Right renal cortex interstitium (tissue), 3 donors: Measurements from ENCODE around the gene ZNF814. TPM values are rescaled to one million over a fixed set of nuclear protein-coding genes. Genes with fewer than 3 reads are reported as not detected.
A peak's percentile ranks its signal among the peaks of the same experiment; 100 is the strongest.
"Not testable (repeated sequence)": the region's sequence is repeated elsewhere in the genome, so short reads cannot be mapped to it uniquely, and the experiment has no call there.

Source experiments
- DNase-seq, 3 donors: peaks; one replicate each; pipeline ENCODE4 v3.0.0-alpha.2; 2013; ENCODE audit warnings: low read depth in 3 of 3, low spot score in 2 of 3
- polyA plus RNA-seq, 3 donors: library from polyadenylated mRNA; unstranded; fragments of 120-200 nt; gene quantifications; one replicate each; pipeline ENCODE4 v1.2.1, GENCODE V29; 2013; ENCODE audit not compliant: insufficient read length in 3 of 3

ZNF814 gene
- polyA plus RNA-seq: 10 to 100 TPM; 52.9 to 54.8 (median 53.1) TPM

DNA sequence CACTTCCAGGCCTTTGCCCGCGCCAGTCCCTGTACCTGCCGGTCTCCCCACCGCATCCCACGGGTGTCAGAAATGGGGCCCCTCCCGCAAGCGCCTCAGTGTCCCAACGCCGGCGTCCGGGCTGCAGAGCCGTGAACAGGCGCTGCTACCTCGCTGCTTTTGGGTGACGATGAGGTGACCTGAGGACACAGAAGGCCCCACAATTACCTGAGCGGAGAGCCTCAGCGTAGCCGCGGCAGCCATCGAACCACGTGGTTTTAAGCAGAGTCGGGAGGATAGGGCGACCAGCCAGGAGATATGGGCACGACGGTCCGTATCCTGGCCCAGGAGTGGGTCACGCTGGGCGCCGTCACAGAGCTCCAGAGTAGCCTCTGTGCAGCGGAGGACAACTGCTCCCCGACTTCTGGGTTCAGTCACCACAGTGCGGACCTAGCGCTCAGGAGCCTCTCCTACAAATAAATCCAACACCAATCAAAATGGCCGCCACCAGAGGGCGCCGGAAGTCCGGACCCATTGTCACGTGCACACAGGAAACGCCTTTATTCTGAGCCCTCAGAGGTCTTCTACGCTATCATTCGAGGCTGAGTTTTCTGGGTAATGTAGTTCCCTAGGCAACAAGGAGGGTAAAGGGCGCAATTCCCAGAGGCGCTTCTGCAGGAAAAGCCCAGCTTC is at the start of gene ZNF814:
Gene ZNF814 (minus strand): TSS at position 478 of the 672 bp plus-strand sequence. CDS start 235 bp downstream, at position 243.
- peak; percentile 73 to 83 (median 81) for DNase-seq

DNA sequence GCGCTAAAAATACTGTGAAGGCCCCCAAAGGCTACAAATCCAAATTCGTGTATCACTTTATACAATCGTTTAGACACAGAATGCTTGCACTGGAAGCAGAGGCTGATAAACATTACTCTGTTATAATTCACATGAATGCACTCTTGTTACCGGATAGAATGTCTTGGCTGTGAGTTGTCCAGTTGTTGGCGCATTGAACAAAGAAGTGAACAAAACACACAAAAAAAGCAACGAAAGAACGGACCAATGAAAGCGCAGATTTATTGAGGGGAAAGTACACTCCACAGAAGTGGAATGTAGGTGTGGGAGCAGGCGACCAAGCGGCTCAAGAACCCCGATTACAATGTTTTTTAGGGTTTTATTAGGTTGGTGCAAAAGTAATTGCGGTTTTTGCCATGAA is 46.9 kb upstream of the ZNF814 start:
- no peak for DNase-seq

DNA sequence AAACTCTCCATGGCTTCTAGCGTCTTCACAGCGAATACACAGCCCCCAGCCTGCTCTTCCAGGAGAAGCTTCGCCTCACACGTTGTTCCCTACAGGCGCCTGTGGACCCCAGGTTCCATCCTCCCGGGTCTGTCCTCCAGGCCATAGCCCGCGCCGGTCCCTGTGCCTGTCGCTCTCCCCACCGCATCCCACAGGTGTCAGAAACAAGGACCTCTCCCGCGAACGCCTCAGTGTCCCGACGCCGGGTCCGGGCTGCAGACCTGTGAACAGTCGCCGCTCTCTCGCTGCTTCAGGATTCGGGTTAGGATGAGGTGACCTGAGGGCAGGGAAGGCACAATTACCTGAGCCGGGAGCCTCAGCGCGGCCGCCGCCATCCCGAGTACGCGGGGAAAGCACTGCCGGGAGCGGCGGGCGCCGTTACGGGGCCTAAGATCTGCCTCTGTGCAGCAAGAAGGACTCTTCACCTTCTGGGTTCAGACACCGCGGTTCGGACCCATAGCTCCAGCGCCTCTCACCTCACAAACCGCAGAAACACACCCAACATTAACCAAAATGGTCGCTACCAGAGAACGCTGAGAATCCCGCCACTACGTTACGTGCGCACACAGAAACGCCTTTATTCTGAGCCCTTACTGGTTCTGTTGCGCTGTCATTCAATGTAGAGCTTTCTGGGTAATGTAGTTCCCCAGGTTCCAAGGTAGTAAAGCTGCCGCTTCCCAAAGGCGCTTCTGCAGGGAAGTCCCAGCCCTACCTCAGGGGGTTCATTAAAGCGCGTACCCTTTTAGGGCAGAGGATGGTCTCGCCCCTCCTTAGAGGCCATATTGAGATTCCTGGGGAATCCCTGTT is 46.2 kb upstream of the ZNF814 start, which contains the start of gene ZNF418:
Gene ZNF418 (minus strand): TSS at position 583 of the 846 bp plus-strand sequence. CDS start 1,580 bp downstream, outside the sequence.
- peak; percentile 62 to 80 (median 65) for DNase-seq

DNA sequence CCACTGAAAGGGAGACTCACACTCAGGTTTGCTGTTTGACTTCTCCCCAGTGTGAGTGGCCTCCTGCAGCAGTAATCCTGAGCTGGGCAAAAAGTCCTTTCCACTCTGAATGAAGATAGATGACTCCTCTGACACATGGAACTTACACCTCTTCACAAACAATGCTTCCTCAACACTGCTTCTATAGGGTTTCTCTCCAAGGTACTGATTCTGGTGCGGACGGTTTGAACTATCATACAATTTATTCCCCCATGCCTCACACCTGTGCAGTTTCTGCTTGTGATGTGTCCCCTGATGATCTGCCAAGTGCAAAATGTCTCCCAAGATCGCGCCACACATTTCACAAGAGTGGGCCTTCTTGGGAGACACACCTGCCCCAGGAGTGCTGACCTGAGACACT is 38.8 kb upstream of the ZNF814 start:
- DNase-seq: no peak

DNA sequence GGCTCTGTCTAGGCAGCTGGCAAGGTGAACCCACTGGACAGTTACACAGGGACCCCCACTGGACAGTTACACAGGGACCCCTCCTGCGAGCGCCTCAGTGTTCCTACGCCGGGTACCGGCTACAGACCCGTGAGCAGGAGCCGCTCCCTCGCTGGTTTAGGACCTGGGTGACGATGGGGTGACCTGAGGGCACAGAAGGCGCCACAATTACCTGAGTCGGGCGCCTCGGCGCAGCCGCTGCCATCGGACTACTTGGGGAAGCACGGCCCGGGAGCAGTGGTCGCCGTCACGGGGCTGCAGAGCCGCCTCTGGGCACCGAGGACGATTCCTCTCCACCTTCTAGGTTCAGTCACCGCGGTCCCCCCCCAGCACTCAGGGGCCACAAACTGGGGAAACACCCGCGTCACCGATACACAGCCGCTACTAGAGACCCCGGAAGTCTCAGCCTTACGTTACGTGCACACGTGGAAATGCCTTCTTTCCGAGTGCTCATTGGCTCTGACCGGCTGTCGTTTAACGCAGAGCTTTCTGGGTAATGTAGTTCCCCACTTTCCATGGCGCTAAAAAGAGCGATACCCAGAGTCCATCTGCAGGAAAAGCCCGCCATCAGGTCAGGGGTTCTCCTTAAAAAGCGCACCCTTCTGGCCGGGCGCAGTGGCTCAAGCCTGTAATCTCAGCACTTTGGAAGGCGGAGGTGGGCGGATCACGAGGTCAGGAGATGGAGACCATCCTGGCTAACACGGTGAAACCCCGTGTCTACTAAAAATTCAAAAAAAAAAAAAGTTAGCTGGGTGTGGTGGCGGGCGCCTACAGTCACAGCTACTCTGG is 27.5 kb upstream of the ZNF814 start, which contains the start of gene ZNF417:
Gene ZNF417 (minus strand): TSS at position 425 of the 828 bp plus-strand sequence. CDS start 181 bp downstream, at position 244.
- peak; percentile 91 to 93 (median 92) for DNase-seq

DNA sequence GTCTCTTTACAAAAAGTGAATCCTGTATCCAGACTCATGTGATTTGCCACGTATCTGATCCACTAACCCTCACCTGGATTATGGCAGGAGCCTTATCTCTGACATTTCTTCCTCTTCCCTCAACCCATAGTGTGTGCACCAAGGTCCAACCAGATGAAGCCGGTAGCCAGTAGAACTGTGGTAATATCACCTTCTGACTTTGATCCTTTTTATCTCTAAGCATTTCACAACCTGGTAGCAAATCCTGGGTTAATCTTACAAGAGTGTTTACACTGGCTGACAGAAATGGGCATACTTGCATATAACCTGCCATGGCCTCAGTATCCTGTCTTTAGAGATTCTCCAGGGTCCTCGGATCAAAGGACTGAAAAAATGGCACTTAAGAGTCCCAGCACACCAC is 25.7 kb upstream of the ZNF814 start:
- DNase-seq: no peak

DNA sequence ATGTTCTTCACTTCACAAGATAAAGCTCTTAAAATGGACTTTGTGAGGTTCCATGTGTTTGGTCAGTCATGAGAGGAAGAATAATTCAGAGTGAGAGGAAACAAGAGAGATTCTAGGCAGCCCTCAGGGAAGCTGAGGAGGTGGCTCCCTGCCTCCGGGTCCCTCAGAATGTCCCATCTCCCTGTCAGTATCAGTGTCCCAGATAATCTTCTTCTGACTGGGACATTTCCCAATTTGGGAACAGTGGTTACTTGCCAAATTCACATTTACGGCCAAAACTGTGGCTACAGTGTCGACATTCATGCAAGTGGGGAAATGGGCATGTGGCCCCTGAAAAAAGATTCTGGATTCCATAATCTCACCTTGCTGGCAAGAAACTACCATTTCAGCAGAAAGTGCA is 18.6 kb upstream of the ZNF814 start:
- DNase-seq: no peak

DNA sequence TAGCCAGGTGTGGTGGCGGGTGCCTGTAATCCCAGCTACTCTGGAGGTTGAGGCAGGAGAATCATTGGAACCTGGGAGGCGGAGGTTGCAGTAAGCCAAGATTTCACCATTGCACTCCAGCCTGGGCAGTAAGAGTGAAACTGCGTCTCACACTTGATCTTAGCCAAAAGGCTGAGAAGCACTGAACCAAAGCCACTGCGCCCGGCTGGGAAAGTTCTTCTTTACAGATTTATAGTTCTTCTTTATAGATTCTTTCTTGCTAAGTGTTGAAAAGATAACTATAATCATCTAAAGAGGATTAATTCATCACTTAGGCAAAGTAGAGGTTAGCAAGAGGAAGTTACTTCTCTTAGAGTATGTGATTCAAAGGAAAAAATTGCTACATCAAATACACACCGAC is 16.4 kb upstream of the ZNF814 start:
- DNase-seq: no peak

DNA sequence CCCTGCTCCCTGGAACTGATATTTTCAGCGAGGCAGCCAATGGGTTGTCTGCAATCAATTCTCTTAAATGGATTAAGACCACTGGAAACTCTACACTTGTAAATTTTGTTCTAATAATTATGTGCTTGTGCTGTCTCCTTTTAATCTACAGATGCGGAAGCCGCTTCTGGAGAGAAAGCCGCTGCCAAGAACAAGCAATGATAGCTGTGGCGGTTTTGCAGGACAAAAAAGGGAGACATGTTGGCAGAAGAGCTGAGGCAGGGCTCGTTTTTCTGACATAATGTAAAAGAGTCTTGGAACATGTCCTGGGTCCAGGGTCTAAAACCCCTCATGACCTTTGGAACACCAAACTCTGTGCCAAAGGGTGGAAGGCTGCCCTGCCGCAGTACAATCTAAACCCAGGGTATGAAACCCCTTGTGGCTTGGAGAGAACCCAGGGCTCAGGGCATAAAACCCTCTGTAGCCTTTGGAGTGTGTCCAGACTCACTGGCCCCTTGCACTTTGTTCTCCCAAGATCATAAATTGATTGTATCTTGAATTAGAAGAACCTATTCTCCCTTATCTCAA is 14.9 kb upstream of the ZNF814 start:
- DNase-seq: no peak

DNA sequence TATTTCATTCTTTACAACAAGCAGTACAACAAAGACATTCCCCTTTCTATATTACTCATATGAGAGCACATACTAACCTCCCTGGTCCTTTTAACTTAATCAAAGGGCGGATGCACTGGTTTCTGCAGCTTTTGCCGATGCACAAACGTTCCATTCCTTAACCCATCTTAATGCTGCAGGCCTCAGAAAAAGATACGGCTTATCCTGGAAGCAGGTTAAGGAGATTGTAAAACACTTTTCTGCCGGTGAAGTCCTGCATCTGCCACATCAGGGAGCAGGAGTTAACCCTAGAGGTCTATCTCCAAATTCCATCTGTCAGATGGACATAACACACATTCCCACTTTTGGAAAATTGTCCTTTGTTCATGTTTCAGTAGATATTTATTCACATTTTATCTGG is 11.5 kb upstream of the ZNF814 start:
- DNase-seq: no peak

DNA sequence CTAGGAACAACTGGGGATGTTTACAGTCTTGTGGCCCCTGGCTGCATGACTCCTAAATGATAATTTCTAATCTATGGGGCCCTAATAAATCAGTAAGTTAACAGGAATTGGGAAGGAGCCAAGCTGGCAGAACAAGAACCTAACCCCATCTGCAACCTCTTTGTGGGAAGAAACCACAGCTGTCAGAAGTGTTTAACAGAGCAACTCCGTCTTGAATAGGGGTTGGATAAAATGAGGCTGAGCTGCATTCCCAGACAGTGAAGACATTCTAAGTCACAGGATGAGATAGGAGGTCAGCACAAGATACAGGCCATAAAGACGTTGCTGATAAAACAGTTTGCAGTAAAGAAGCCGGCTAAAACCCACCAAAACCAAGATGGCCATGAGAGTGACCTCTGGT is 1.9 kb upstream of the ZNF814 start:
- not testable (repeated sequence) for DNase-seq

DNA sequence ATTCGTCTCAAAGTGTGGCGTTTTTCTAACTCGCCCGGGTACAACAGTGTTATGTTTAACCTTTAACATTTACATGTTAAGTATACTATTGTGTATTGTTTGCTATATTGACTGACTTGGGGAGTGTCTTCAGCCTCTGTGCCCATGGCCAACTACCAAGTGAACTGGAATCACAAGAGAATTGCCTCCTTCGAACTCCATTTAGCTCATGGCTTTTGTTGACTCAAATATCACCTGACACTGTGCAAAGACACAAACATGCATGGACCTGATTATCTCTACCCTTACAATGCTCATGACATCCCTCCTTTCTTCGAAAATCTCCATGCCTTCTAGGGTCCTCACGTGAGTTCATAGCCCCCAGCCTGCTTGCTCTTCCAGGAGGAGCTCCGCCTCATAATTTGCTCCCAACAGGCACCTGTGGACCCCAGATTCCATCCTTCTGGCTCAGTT is 704 bp downstream of the ZNF814 start:
- DNase-seq: no peak

DNA sequence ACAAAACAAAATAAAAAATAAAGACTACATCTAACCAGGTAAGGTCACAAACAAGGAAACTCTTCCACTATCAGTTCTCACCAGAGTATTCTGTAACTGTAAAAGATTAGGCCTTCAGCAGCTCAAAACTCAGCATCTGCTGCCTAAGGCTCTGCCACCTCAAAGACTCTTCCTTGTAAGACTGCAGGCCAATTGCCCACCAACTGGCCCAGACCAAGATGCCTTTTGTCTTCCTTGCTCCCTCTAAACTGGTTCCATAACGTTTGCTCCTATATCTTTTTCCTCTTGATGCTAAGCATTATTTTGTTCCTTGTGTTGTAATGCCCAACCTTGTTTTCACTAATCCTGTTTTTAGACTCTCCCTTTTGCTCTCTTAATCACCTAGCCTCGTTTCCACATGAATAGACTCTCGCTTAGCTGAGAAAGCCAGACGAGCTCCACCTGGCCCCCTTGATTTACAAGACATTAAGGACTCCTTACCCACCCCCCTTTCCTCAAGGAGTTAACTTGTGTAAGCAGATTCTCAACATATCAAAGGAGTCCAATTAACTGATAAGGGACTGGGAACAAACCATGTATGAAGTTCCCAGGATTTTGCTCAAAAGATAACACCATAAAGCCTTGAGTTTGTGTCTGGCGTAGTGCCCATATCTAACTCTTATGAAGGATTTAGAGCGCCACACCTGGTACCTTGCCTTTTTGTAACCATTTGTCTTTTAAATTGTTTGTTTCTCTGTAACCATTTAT is 1.5 kb downstream of the ZNF814 start:
- peak in 2 of 3 donors; percentile 36 to 37 for DNase-seq

DNA sequence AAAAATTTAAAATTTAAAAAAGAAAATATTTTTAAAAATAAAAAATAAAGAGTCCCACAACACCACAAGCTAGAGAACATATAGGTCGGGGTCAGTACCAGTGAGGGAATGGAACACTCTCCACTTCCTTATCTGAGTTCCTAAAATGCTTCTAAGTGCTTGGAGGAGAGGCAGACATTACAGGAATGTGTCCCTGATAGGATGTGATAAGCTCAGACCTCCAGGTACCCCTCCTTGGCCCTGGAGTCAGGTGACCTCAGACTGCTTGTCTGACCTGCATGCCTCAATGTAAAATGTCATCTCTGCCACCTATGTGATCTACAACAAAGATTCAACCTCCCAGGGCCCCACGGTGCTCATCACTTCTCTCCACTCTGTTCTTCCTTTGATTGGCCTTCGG is 2.8 kb downstream of the ZNF814 start:
- DNase-seq: no peak

DNA sequence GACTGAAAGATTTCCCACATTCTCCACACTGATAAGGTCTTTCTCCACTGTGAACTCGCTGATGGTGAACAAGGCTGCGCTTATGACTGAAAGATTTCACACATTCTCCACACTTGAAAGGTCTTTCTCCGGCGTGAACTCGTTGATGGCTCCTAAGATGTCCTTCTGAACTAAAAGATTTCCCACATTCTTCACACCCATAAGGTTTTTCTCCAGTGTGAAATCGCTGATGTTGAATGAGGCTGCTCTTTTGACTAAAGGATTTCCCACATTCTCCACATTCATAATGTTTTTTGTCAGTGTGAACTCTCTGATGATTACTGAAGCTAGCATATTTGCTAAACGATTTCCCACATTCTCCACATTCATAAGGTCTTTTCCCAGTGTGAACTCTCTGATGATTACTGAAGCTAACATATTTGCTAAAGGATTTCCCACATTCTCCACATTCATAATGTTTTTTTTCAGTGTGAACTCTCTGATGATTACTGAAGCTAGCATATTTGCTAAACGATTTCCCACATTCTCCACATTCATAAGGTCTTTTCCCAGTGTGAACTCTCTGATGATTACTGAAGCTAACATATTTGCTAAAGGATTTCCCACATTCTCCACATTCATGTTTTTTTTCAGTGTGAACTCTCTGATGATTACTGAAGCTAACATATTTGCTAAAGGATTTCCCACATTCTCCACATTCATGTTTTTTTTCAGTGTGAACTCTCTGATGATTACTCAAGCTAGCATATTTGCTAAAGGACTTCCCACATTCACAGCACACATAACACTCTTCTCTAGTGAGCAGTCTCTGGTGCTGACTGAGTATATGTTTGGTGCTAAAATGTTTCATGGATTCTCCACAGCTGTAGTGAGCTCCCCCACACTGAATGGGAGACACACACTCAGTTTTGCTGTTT is 14.7 kb downstream of the ZNF814 start:
- DNase-seq: not testable (repeated sequence)

DNA sequence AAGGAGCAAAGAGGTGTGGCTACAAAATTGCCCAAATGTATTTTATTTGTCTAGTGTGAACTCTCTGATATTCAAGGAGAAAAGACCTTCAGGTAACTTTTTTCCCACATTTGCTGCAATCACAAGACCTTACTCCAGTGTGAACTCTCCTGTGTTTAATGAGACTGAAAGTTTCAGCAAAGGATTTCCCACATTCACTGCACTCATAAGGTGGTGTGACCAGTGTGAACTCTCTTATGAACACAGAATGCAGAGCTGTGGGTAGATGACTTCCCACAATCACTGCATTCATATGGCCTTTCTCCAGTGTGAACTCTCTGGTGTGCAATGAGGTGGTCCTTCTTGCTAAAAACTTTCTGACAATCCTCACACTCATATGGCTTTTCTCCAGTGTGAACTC is 16.4 kb downstream of the ZNF814 start:
- no peak for DNase-seq

DNA sequence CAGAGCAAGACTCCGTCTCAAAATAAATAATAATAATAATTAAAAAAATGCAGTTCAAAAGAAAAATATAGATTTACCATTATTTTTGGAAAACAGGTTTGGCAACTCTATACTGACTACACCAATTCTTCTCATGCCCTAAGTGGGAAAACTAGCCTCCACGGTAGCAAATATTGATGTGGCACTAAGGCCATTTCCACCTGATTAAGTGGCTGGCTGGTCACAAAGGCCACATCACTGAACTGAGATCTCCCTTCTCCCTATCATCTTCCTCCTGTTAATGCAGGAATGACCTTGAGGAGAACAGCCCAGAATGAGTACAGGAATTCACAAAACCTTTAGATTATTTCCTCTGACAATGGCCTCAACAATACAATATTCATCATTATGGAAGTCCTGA is 18.6 kb downstream of the ZNF814 start:
- DNase-seq: no peak

DNA sequence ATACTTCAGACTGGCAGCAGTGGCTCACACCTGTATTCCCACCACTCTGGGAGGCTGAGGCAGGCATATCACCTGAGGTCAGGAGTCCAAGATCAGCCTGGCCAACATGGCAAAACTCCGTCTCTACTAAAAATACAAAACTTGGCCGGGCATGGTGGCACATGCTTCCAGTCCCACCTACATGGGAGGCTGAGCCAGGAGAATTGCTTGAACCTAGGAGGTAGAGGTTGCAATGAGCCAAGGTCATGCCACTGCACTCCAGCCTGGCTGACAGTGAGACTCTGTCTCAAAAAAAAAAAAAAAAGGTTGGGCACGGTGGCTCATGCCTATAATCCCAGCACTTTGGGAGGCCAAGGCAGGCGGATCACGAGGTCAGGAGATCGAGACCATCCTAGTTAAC is 19.2 kb downstream of the ZNF814 start:
- not testable (repeated sequence) for DNase-seq
